Naive thymus-derived CD4-positive, alpha-beta T cell (primary cell): Measurements from ENCODE around the gene CTNNAL1. TPM values are rescaled to one million over a fixed set of nuclear protein-coding genes. Genes with fewer than 3 reads are reported as not detected.

Experiments used
- ATAC-seq: fragments of 150-1000 bp; cut with Tn5 transposase; 2 replicates; pipeline ENCODE4 v1.10.0; 2021; ENCODE audit warnings: mild to moderate bottlenecking, moderate library complexity
- CTCF ChIA-PET: fragments of 350-600 bp; sonication (Branson Sonifier 250); formaldehyde crosslinking; loops from one replicate; lab custom pipeline; 2021; ENCODE audit warnings: antibody characterized with exemption; lab: Charles Lee
- POLR2A ChIA-PET: fragments of 350-600 bp; sonication (Branson Sonifier 250); formaldehyde crosslinking; loops from one replicate; lab custom pipeline; 2021; ENCODE audit warnings: antibody characterized with exemption, inconsistent platforms; lab: Charles Lee
- DNase-seq, 9 donors: peaks; one replicate each; pipeline versions ENCODE4 v3.0.0 to v3.0.0-alpha.2; 2020 to 2022; ENCODE audit warnings: mixed read lengths in 1 of 9
- H3K27ac ChIP-seq: one replicate; pipeline ENCODE4 v1.7.0; 2013; ENCODE audit warnings: mild to moderate bottlenecking, low read depth, low read length, moderate library complexity
- H3K27me3 ChIP-seq, 2 donors: one replicate each; pipeline ENCODE4 v1.7.0; 2013; ENCODE audit warnings: low read length in 2 of 2, mild to moderate bottlenecking in 2 of 2, moderate library complexity in 2 of 2; ENCODE audit not compliant: control insufficient read depth in 2 of 2, insufficient read depth in 2 of 2
- H3K36me3 ChIP-seq, 3 experiments: 1 replicate in 2 of 3; 2 replicates in 1 of 3; pipeline ENCODE4 v1.7.0; 2013; ENCODE audit warnings: low read length in 3 of 3, mild to moderate bottlenecking in 3 of 3, moderate library complexity in 1 of 3; ENCODE audit not compliant: insufficient read depth in 3 of 3, control insufficient read depth in 2 of 3
- H3K4me1 ChIP-seq, 2 donors: one replicate each; pipeline ENCODE4 v1.7.0; 2013; ENCODE audit warnings: low read length in 2 of 2, mild to moderate bottlenecking in 2 of 2, moderate library complexity in 1 of 2; ENCODE audit not compliant: control insufficient read depth in 2 of 2, insufficient read depth in 2 of 2
- H3K4me3 ChIP-seq: 2 replicates; pipeline ENCODE4 v1.7.0; 2013; ENCODE audit warnings: mild to moderate bottlenecking, low read length
- H3K9me3 ChIP-seq, 3 experiments: 1 replicate in 2 of 3; 2 replicates in 1 of 3; pipeline ENCODE4 v1.7.0; 2013; ENCODE audit warnings: low read length in 3 of 3; ENCODE audit not compliant: control insufficient read depth in 2 of 3
- H3K27ac Mint-ChIP-seq, 9 donors: one replicate each; pipeline ENCODE4 v1.8.0; 2020 to 2022; ENCODE audit warnings: mixed read lengths in 9 of 9, mild to moderate bottlenecking in 8 of 9, moderate library complexity in 5 of 9, inconsistent platforms in 2 of 9
- H3K27me3 Mint-ChIP-seq, 5 donors: one replicate each; pipeline ENCODE4 v1.8.0; 2021 to 2022; ENCODE audit warnings: mixed read lengths in 5 of 5, mild to moderate bottlenecking in 1 of 5
- H3K36me3 Mint-ChIP-seq, 5 donors: one replicate each; pipeline ENCODE4 v1.8.0; 2020 to 2022; ENCODE audit warnings: mixed read lengths in 5 of 5, mild to moderate bottlenecking in 3 of 5, inconsistent platforms in 1 of 5
- H3K4me1 Mint-ChIP-seq, 7 donors: one replicate each; pipeline ENCODE4 v1.8.0; 2020 to 2022; ENCODE audit warnings: mixed read lengths in 7 of 7, mild to moderate bottlenecking in 3 of 7, inconsistent platforms in 1 of 7
- H3K4me3 Mint-ChIP-seq, 10 donors: one replicate each; pipeline ENCODE4 v1.8.0; 2020 to 2022; ENCODE audit warnings: mild to moderate bottlenecking in 10 of 10, mixed read lengths in 10 of 10, moderate library complexity in 6 of 10, inconsistent platforms in 2 of 10
- H3K9me3 Mint-ChIP-seq, 11 donors: one replicate each; pipeline ENCODE4 v1.8.0; 2020 to 2022; ENCODE audit warnings: mixed read lengths in 11 of 11, mild to moderate bottlenecking in 4 of 11, inconsistent platforms in 1 of 11, moderate library complexity in 1 of 11
- intact Hi-C, 2 donors: fragments of 100-400 bp; cut with micrococcal nuclease; formaldehyde crosslinking; loops; one replicate each; pipeline ENCODE4 v1.15.1; 2023
- polyA plus RNA-seq, 2 donors: library from polyadenylated mRNA; unstranded; fragments of 300-500 nt; fragmentation: Illumina TruSeq; gene quantifications; one replicate each; pipeline ENCODE4 v1.2.3, GENCODE V29; 2021
- total RNA-seq, 6 experiments: library from RNA in 5 of 6; stranded (reverse) in 5 of 6; gene quantifications; 1 replicate in 5 of 6; 2 replicates in 1 of 6; pipeline ENCODE4 v1.2.3 and lab custom pipeline; 2021 to 2026

CTNNAL1 gene
- total and polyA plus RNA-seq, 7 experiments from 2014 or later = 0.77 to 9.9 (median 1.1) TPM

DNA sequence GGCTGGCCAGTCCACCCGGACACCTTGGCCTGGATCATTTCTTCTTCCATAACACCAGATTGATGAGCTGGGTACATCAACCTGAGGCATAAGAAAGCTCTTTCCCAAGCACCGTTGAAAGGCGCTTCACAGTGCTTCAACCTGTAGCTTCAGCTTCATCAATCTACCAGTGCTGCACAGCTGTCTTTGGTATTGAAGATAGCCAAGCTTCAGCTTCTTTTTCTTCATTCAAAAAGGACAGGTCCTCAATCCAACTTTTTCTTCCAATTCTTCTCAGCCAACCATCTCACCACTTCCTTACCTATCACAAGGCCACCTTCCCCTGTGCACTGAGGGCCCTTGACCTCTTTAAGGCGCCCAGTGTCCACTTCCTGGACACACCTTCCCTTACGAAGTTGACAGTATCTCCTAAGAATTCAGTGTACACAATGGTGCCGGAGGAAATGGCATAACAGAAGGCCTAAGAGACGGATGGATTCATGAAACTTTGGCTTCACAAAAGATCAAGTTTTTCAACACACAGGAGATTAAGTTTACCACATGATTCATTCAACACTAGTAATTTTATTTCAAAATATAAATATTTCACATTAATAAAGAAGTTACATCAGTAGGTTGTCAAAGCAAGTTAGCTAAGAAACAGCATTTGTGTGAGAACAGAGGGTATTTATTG lies 1.4 kb upstream of the CTNNAL1 start:
- peak overlapping the region in 6 of 10 donors; percentile 52 to 99 (median 91) for H3K4me3 Mint-ChIP-seq
- intact Hi-C loops = loop anchor here (5.0 to 10.0 kb wide), 7 partner anchors 88 to 1732 kb away; partner anchors contain the start of genes RAD23B (in 2 of the 2) and TXN (in 1 of the 2)
- Histone ChIP-seq H3K36me3 (peaks cover 0 to 5% (median 0%) of the 10 kb centered on the region in 3 experiments), H3K27ac (peak overlapping the region; percentile 77), H3K4me1 (peaks cover 6 to 13% of the 10 kb centered on the region in 2 donors), H3K27me3 (no peaks in the 10 kb centered on the region), H3K4me3 (no peak overlapping the region), H3K9me3 (no peaks in the 10 kb centered on the region)
- no peak for ATAC-seq
- H3K36me3 Mint-ChIP-seq = peaks cover 0 to 10% (median 7%) of the 10 kb centered on the region in 5 donors
- ChIA-PET POLR2A (interaction anchor here (0.5 to 1.3 kb wide), 4 partner anchors 9 to 1687 kb away, joined by 3 to 4 read pairs (median 4); no protein-coding TSS in a partner anchor), CTCF (no interaction called here)
- peaks cover 0 to 3% (median 0%) of the 10 kb centered on the region in 11 donors for H3K9me3 Mint-ChIP-seq
- DNase-seq = no peak
- H3K27ac Mint-ChIP-seq = peak overlapping the region in 7 of 9 donors; percentile 69 to 94 (median 87)
- H3K4me1 Mint-ChIP-seq = peaks cover 17 to 34% (median 21%) of the 10 kb centered on the region in 7 donors
- H3K27me3 Mint-ChIP-seq = peaks cover 0 to 19% (median 0%) of the 10 kb centered on the region in 5 donors

DNA sequence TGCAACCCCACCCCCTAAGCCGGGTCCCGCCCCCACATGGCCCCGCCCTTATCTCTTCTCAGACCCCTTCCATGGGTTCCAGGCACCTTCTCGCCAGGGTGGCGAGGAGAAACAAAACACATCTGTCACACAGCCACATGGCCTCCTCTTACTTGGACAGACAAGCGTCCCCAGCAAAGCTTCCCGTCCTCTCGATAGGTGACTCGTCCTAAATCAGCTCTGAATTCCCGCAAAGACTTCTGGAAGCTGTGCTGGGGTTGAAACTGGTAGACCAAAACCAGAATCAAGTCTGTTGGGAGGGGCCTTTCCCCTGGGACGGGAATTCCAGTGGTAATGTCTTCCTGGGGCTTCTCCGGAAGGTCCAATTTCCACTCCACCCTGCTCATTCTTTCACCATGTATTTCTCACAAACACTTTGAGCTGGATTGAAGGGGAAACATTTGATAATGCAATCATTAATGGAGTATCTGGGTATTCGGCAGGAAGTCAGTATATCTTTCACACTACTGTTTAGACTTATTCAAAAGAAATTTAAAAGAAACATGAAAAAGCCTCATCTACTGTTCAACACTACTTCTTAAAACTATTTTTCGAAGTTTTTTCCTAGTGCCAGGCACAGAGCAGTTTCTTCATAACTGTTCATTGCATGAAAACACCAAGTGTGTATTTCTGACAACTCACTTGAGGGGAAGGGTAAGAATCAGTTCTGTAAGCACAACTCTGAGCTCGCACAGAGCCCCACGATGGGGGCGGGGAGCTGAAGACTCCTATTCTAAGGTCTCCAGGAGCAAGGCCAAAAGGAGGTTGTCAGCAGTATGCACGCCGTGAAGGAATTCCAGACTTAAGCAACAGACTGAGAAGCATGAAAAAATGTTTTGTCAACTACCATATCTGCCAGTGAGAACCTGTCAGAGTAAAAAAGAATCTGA lies 644 bp upstream of the CTNNAL1 start:
- CTCF ChIA-PET = no interaction called here
- no peak for ATAC-seq
- POLR2A ChIA-PET = interaction anchor here (0.5 to 1.3 kb wide), 3 partner anchors 8 to 85 kb away, joined by 3 to 4 read pairs (median 3); no protein-coding TSS in a partner anchor

DNA sequence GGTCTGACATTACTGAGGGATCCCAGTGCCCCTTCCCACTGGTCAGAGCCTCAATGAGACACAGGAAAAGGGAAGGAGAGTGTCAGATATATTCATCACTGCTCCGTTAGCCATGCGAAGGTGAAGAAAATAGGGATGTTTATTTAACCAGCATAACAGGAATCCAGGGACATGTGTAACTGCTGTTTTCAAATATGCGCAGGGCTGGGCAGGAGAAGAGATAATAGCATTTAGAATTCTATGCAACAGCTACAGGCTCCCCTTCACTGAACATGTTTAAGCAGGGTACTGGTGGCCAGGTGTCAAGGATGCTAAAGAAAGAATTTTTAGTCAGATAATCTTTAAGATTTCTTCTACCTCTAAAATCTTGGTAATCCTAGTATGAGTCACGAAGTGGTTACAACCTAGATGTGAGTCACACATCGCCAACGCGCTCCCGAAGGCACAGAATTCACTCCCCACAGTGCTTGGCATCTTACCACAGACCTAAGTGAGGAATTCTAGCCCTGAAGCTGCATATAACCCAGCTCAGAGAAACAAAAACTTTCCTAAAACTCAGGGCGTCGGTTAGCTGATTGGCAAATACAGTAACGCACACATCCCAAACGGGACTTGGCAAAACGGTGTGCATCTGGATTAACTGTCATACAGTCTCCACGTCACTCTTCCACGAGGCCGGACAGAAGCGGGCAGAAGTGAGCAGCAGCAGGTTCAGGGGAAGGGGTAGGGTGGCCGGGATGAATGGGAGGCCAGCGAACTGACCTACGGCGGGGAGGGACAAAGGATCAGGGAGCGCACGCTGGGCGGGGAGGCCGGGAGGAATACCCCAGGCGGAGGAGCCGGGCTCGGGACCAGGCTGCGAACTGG lies 1.1 kb downstream of the CTNNAL1 start:
- no peak for ATAC-seq
- POLR2A ChIA-PET = no interaction called here

More for the DNA sequence above, 644 bp upstream of the CTNNAL1 start:
- Mint-ChIP-seq H3K9me3 (peaks cover 0 to 3% (median 0%) of the 10 kb centered on the region in 11 donors), H3K36me3 (peaks cover 0 to 2% (median under 1%) of the 10 kb centered on the region in 5 donors), H3K4me1 (peaks cover 17 to 34% (median 21%) of the 10 kb centered on the region in 7 donors), H3K27ac (peak overlapping the region; percentile 55 to 94 (median 87)), H3K4me3 (peak overlapping the region; percentile 82 to 99 (median 91)), H3K27me3 (peaks cover 0 to 22% (median 4%) of the 10 kb centered on the region in 5 donors)
- H3K27me3 ChIP-seq = no peaks in the 10 kb centered on the region
- H3K36me3 ChIP-seq = no peaks in the 10 kb centered on the region
- intact Hi-C loops = loop anchor here (1.0 to 10.0 kb wide), 12 partner anchors 80 to 1732 kb away; partner anchors contain the start of genes ABITRAM (in 2 of the 2), ELP1 (in 2 of the 2), RAD23B (in 2 of the 2) and TXN (in 2 of the 2)
- peak overlapping the region; percentile 77 for H3K27ac ChIP-seq
- DNase-seq = peak in 2 of 9 donors; percentile 9 to 19
- no peaks in the 10 kb centered on the region for H3K9me3 ChIP-seq
- peaks cover 6 to 13% of the 10 kb centered on the region in 2 donors for H3K4me1 ChIP-seq
- peak overlapping the region; percentile 20 for H3K4me3 ChIP-seq

DNA sequence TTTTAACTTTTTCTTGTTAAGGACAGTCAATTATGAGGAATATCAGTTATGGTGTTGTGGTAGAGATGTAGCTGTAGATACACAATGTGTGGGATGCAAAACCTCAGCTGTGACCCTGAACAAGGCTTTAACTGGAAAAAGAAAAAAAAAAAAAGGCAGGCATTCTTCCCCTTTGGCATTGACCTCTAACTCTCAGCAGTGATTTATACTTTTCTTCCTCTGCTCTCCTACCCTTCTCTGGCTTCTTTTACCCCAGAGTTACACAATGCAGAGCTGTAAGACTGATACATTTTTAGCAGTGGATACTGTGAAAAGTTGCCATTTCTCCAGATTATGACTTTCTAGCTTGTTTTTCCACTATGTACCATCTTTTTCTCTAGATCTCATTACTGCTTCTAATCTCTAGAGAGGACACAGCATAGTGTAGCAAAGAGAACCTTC lies 2.0 kb downstream of the CTNNAL1 start:
- ATAC-seq (no peak), DNase-seq (no peak)
- Mint-ChIP-seq H3K9me3 (peaks cover 0 to 3% (median 0%) of the 10 kb centered on the region in 11 donors), H3K4me1 (peaks cover 17 to 34% (median 21%) of the 10 kb centered on the region in 7 donors), H3K4me3 (peak overlapping the region in 4 of 10 donors; percentile 8 to 96 (median 67)), H3K36me3 (no peaks in the 10 kb centered on the region), H3K27me3 (peaks cover 0 to 25% (median 4%) of the 10 kb centered on the region in 5 donors), H3K27ac (peak overlapping the region in 2 of 9 donors; percentile 19 to 54)
- Histone ChIP-seq H3K4me3 (no peak overlapping the region), H3K4me1 (peaks cover 6 to 13% of the 10 kb centered on the region in 2 donors), H3K27me3 (no peaks in the 10 kb centered on the region), H3K9me3 (no peaks in the 10 kb centered on the region), H3K27ac (no peak overlapping the region), H3K36me3 (no peaks in the 10 kb centered on the region)
- ChIA-PET POLR2A (no interaction called here), CTCF (interaction anchor here (0.7 kb wide), 1 partner anchor 11 kb away, joined by 3 read pairs; no protein-coding TSS in a partner anchor)
- intact Hi-C loops = loop anchor here (5.0 to 10.0 kb wide), 7 partner anchors 91 to 1729 kb away; partner anchors contain the start of genes RAD23B (in 2 of the 2) and TXN (in 1 of the 2)

More for the DNA sequence above, 1.1 kb downstream of the CTNNAL1 start:
- peak overlapping the region; percentile 72 for H3K4me3 ChIP-seq
- Mint-ChIP-seq H3K27ac (peak overlapping the region; percentile 79 to 95 (median 92)), H3K36me3 (no peaks in the 10 kb centered on the region), H3K9me3 (peaks cover 0 to 3% (median 0%) of the 10 kb centered on the region in 11 donors), H3K27me3 (peaks cover 0 to 22% (median 4%) of the 10 kb centered on the region in 5 donors), H3K4me3 (peak overlapping the region; percentile 93 to 99 (median 96)), H3K4me1 (peaks cover 17 to 34% (median 21%) of the 10 kb centered on the region in 7 donors)
- H3K27me3 ChIP-seq = no peaks in the 10 kb centered on the region
- CTCF ChIA-PET = no interaction called here
- peaks cover 6 to 13% of the 10 kb centered on the region in 2 donors for H3K4me1 ChIP-seq
- no peaks in the 10 kb centered on the region for H3K9me3 ChIP-seq
- peak in 7 of 9 donors; percentile 4 to 56 (median 12) for DNase-seq
- H3K27ac ChIP-seq = peak overlapping the region; percentile 77
- intact Hi-C loops = loop anchor here (2.0 to 10.0 kb wide), 9 partner anchors 90 to 1730 kb away; partner anchors contain the start of genes RAD23B (in 2 of the 2) and TXN (in 2 of the 2)
- no peaks in the 10 kb centered on the region for H3K36me3 ChIP-seq

DNA sequence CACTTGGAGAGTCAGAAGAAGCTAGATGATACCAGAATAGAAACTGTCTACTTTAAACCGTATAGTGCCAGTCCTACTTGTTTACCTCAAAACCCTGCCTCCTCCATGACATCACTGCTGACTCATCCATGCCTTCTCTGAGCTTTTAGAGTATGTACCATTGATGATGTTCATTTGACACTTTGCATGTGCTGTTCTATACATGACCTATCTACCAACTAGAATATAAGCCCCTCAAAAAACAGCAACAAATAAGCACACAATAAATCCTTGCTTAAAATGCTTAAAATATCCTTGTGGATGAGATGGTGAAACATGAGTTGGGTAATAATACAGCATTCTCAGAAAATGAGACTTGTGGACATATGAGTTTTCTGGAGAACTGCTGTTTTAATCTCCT lies 2.6 kb downstream of the CTNNAL1 start:
- POLR2A ChIA-PET = no interaction called here
- no peak for ATAC-seq
- Mint-ChIP-seq H3K4me3 (peak overlapping the region in 3 of 10 donors; percentile 23 to 45 (median 41)), H3K4me1 (peaks cover 17 to 34% (median 21%) of the 10 kb centered on the region in 7 donors), H3K27me3 (peaks cover 0 to 25% (median 4%) of the 10 kb centered on the region in 5 donors), H3K27ac (peak overlapping the region in 3 of 9 donors; percentile 19 to 23 (median 20)), H3K9me3 (peaks cover 0 to 3% (median 0%) of the 10 kb centered on the region in 11 donors), H3K36me3 (no peaks in the 10 kb centered on the region)
- DNase-seq = peak in 6 of 9 donors; percentile 18 to 65 (median 37)
- Histone ChIP-seq H3K4me1 (peaks cover 6 to 13% of the 10 kb centered on the region in 2 donors), H3K27me3 (no peaks in the 10 kb centered on the region), H3K4me3 (no peak overlapping the region), H3K27ac (no peak overlapping the region), H3K9me3 (no peaks in the 10 kb centered on the region), H3K36me3 (no peaks in the 10 kb centered on the region)
- CTCF ChIA-PET = no interaction called here
- intact Hi-C loops = loop anchor here (5.0 to 10.0 kb wide), 7 partner anchors 92 to 1728 kb away; partner anchors contain the start of genes RAD23B (in 2 of the 2) and TXN (in 1 of the 2)
